GM19452 (cell line): ENCODE measurements around the gene TCAIM.
"Not testable (repeated sequence)": the region's sequence is repeated elsewhere in the genome, so short reads cannot be mapped to it uniquely, and the experiment has no call there.

Source experiments
- ATAC-seq: cut with Tn5 transposase; IDR thresholded peaks from one replicate; pipeline ENCODE4 v1.9.1; 2021; ENCODE audit not compliant: unreplicated experiment

Gene TCAIM

GRCh38 chr3:44343421-44343820 is 4.9 kb downstream of the TCAIM start:
- ATAC-seq = no peak

- not testable (repeated sequence) for ATAC-seq
Measured at GRCh38 chr3:44346590-44346989, 8.0 kb downstream of the TCAIM start.

- no peak for ATAC-seq
Measured at GRCh38 chr3:44348993-44349392, 10.4 kb downstream of the TCAIM start.

GRCh38 chr3:44353355-44353924 is 14.9 kb downstream of the TCAIM start:
- no peak for ATAC-seq

- ATAC-seq = no peak
Measured at GRCh38 chr3:44355362-44356033, 16.9 kb downstream of the TCAIM start.

- no peak for ATAC-seq
Measured at GRCh38 chr3:44359146-44359751, 20.7 kb downstream of the TCAIM start.

GRCh38 chr3:44363591-44363990 is 25.0 kb downstream of the TCAIM start:
- peak; percentile 83 for ATAC-seq

GRCh38 chr3:44365952-44366351 is 27.4 kb downstream of the TCAIM start:
- no peak for ATAC-seq

- no peak for ATAC-seq
Measured at GRCh38 chr3:44375450-44375849, 36.9 kb downstream of the TCAIM start.

GRCh38 chr3:44387404-44387803 is 48.8 kb downstream of the TCAIM start:
- no peak for ATAC-seq

GRCh38 chr3:44392489-44392888 is 53.9 kb downstream of the TCAIM start:
- ATAC-seq = no peak

- no peak for ATAC-seq
Measured at GRCh38 chr3:44395714-44396113, 57.1 kb downstream of the TCAIM start.

GRCh38 chr3:44396200-44397171 is 57.9 kb downstream of the TCAIM start:
- ATAC-seq = no peak

- not testable (repeated sequence) for ATAC-seq
Measured at GRCh38 chr3:44398271-44398670, 59.7 kb downstream of the TCAIM start.

GRCh38 chr3:44398853-44399252 is 60.3 kb downstream of the TCAIM start:
- no peak for ATAC-seq

GRCh38 chr3:44400771-44401170 is 62.2 kb downstream of the TCAIM start:
- ATAC-seq = no peak

- ATAC-seq = no peak
Measured at GRCh38 chr3:44402548-44402947, 64.0 kb downstream of the TCAIM start.

GRCh38 chr3:44409640-44410410 is 71.3 kb downstream of the TCAIM start:
- ATAC-seq = no peak

- ATAC-seq = no peak
Measured at GRCh38 chr3:44411031-44411645, 72.6 kb downstream of the TCAIM start.

- ATAC-seq = no peak
Measured at GRCh38 chr3:44412365-44412764, 73.8 kb downstream of the TCAIM start.
